GM18951 (cell line): ENCODE results near the gene CELSR3.

Source experiments
- POLR2A ChIP-seq: IDR thresholded peaks from 4 replicates; pipeline ENCODE4 v1.6.1; 2011; ENCODE audit warnings: mild to moderate bottlenecking; ENCODE audit not compliant: insufficient read length, insufficient read depth; ENCODE audit errors: extremely low read depth
- in situ Hi-C: fragments of 300-500 bp; cut with MboI; formaldehyde crosslinking; loops from one replicate; pipeline ENCODE4 v1.12.0; 2022; ENCODE audit warnings: low sequenced_read_pairs, mixed read lengths, inconsistent platforms; ENCODE audit not compliant: unreplicated experiment

The CELSR3 gene

GRCh38 chr3:48593337-48593736 is 69.3 kb downstream of the CELSR3 start:
- in situ Hi-C loops = no loop called here
- no peak for TF ChIP-seq POLR2A

- no peak for TF ChIP-seq POLR2A
- in situ Hi-C loops = no loop called here
Observed at GRCh38 chr3:48592519-48593087, 70.1 kb downstream of the CELSR3 start.

DNA sequence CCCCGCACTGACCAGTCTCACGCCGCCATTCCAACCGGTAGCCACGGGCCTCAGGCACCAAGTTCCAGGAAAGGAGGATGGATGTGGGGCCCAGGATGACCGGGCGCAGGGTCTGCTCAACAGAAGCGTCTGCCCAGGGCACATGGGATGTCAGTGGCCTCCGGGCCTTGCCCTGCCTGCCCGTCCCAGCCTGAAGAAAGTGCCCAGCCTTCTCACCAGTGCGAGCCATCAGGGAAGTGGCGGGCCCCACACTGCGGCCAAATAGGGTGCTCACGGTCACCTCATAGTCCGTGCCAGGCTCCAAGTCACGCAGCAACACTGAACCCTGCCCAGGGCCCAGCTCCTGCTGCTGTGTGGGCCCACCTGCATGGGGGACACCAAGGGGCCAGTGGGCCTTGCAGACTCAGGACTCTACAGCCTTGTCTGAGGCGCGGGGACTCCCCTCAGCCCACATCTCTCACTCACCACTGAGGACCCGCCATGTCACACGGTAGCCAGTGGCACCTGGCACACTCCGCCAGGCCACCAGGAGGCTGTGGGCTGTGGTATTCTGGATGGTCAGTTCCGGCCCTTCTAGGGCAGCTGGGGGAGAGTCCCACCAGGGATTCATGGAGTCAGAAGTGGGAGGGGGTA is 70.7 kb downstream of the CELSR3 start:
- no peak for TF ChIP-seq POLR2A
- in situ Hi-C loops = no loop called here

GRCh38 chr3:48591436-48591835 is 71.2 kb downstream of the CELSR3 start:
- no peak for TF ChIP-seq POLR2A
- in situ Hi-C loops = no loop called here

GRCh38 chr3:48588230-48588629 is 74.5 kb downstream of the CELSR3 start:
- in situ Hi-C loops = no loop called here
- TF ChIP-seq POLR2A = no peak

- TF ChIP-seq POLR2A = no peak
- in situ Hi-C loops = no loop called here
Observed at GRCh38 chr3:48587686-48588085, 75.0 kb downstream of the CELSR3 start.
